Muscle layer of duodenum (tissue), 2 donors: ENCODE results near the gene PDE11A.
"Not testable (repeated sequence)": the region's sequence is repeated elsewhere in the genome, so short reads cannot be mapped to it uniquely, and the experiment has no call there.

ENCODE experiments used
- H3K27ac ChIP-seq: one replicate; pipeline ENCODE4 v1.7.0; 2013; ENCODE audit warnings: mild to moderate bottlenecking, low read length
- H3K27me3 ChIP-seq: one replicate; pipeline ENCODE4 v1.7.0; 2013; ENCODE audit warnings: low read depth, mild to moderate bottlenecking, control low read depth, low read length
- H3K36me3 ChIP-seq, 2 donors: one replicate each; pipeline ENCODE4 v1.7.0; 2013; ENCODE audit warnings: low read length in 2 of 2, control low read depth in 1 of 2, mild to moderate bottlenecking in 1 of 2; ENCODE audit not compliant: insufficient read depth in 2 of 2, control insufficient read depth in 1 of 2
- H3K4me1 ChIP-seq, 2 donors: one replicate each; pipeline ENCODE4 v1.7.0; 2013; ENCODE audit warnings: low read length in 2 of 2, mild to moderate bottlenecking in 2 of 2, control low read depth in 1 of 2, moderate library complexity in 1 of 2; ENCODE audit not compliant: insufficient read depth in 2 of 2, control insufficient read depth in 1 of 2
- H3K4me3 ChIP-seq, 2 donors: one replicate each; pipeline ENCODE4 v1.7.0; 2013; ENCODE audit warnings: low read length in 2 of 2, low read depth in 1 of 2, mild to moderate bottlenecking in 1 of 2
- H3K9me3 ChIP-seq, 2 donors: one replicate each; pipeline ENCODE4 v1.7.0; 2013; ENCODE audit warnings: low read length in 2 of 2, control low read depth in 1 of 2, mild to moderate bottlenecking in 1 of 2; ENCODE audit not compliant: control insufficient read depth in 1 of 2
- donor health status: healthy.

PDE11A gene

DNA sequence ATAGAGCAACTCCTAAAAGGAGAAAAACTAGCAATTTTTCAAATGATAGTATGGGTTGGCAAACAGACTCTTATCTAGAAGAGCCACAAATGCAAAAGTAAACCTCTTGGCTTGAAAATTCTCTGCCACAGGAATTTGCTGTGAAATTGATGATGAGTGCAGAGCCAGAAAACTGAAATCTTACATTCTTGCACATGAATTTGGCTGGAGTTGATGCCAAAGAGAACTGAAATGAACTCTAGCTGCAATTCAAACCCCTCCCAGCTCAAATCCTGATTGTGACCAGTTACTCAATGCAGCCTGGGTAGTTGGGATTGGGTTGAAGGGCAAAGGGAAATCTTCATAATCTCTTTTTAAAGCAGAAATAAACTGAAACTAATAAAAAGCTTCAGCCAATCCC lies 266.6 kb downstream of the PDE11A start:
- no peak overlapping the region for H3K4me3 ChIP-seq
- H3K27ac ChIP-seq = no peak overlapping the region
- no peaks in the 10 kb centered on the region for H3K4me1 ChIP-seq
- H3K27me3 ChIP-seq = no peaks in the 10 kb centered on the region
- H3K9me3 ChIP-seq = no peaks in the 10 kb centered on the region
- H3K36me3 ChIP-seq = no peaks in the 10 kb centered on the region

DNA sequence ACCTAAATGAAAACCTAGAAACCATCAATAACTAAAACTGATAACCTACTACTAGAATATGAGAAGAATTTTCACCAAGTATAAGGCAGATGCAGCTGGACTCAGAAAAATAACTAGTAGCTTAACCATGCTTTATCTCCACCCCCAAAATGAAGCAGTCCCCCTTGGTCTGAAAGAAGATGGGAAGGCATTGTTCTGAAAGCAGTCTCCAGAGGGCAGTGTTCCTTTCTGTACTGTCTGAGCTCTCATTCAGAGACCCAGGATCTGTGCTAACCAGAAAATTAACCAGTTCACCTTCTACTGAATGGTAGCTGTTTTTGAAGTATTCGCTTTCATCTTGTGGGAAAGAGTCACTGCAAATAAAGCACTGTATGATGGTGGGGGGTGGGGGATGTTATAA lies 273.0 kb downstream of the PDE11A start:
- H3K27me3 ChIP-seq = no peaks in the 10 kb centered on the region
- no peaks in the 10 kb centered on the region for H3K36me3 ChIP-seq
- no peaks in the 10 kb centered on the region for H3K9me3 ChIP-seq
- H3K4me3 ChIP-seq = no peak overlapping the region
- H3K4me1 ChIP-seq = no peaks in the 10 kb centered on the region
- H3K27ac ChIP-seq = no peak overlapping the region

DNA sequence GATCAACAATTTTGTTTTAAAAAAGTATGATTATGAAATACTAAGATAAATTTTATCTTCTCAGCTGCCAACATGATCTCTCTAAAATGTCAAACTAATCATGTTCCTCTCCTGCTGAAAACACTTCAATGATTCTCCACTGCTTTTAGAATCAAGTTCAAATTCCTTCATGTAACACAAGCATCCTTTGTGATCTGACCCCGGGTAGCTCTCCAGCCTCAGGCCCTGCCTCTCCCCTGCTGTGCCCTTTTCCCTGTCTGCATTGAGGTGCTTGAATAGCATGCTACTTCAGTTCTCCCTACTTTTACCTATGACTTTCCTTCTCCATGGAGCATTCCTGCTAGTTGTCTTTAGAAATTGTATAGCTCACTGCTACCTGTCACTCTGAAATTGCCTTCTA lies 274.8 kb downstream of the PDE11A start:
- H3K36me3 ChIP-seq = no peaks in the 10 kb centered on the region
- H3K27me3 ChIP-seq = no peaks in the 10 kb centered on the region
- H3K27ac ChIP-seq = no peak overlapping the region
- no peaks in the 10 kb centered on the region for H3K9me3 ChIP-seq
- H3K4me3 ChIP-seq = no peak overlapping the region
- no peaks in the 10 kb centered on the region for H3K4me1 ChIP-seq

DNA sequence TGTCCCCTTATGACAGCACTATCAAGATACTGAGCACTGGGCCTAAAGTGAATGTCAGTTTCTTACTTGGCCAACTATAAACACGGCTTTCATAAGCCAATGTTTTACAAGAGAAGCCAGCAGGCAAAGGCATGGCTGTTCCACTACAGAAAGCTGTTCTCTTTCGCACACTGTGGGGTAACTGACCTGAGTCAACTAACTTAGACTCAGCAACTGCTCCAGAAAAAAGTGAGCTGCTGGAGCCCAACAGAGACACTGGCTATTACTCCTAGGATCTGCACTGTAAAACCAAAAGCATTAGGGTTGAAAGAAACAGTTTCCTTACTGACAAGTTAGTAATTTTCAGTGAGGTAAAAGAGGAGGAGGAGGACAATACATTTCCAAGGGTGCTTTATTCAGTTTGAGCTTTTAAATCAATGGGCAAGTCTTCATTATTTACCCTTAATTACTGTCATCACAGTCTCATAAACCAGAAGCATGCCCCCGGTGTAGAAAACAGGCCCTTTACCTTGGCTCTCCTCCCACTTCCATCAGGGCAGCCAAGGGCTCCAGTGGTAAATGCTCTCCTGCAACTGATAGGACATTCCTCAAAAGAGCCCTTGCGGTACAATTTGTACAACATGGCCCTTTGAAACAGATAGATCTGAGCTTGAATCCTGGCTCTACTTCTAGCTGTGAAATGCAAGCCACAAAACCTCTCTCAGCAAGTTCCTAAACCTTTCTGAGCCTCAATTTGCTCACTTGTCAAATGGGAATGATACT lies 275.7 kb downstream of the PDE11A start:
- Histone ChIP-seq H3K27ac (no peak overlapping the region), H3K9me3 (no peaks in the 10 kb centered on the region), H3K27me3 (no peaks in the 10 kb centered on the region), H3K36me3 (no peaks in the 10 kb centered on the region), H3K4me1 (no peaks in the 10 kb centered on the region), H3K4me3 (no peak overlapping the region)

DNA sequence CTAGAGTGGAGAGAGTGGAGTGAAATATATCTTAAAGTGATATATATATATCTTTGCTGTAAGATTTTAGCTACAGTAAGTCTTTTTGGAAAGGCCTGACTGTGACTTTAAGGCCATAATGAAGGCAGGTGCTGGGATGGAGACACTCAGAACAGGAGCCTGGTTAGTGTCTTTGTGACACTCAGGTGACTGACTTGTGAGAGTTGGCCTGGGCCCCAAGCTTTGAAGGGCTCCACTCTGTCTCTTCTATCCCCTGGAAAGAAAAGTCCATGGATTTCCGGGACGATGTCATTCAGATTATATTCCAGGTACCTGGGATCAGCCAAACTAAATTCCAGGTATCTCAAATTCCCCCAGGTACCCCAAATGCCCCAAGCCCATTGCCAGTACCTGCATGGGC lies 276.6 kb downstream of the PDE11A start:
- H3K27ac ChIP-seq = no peak overlapping the region

DNA sequence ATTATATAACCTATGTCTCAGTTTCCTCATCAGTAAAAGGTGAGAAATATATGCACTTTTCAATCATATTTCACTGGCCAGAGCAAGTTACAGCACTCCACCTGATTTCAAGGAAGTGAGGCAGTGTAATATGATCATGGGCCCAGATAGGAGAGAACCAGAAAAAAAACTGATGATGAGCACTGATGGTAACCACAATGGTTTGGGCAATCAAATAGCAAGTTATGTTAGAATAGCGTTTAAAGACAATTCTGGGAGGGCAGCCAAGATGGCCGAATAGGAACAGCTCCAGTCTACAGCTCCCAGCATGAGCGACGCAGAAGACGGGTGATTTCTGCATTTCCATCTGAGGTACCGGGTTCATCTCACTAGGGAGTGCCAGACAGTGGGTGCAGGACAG lies 287.4 kb downstream of the PDE11A start:
- not testable (repeated sequence) for H3K4me3 ChIP-seq, H3K9me3 ChIP-seq, H3K27me3 ChIP-seq, H3K27ac ChIP-seq, H3K36me3 ChIP-seq, H3K4me1 ChIP-seq

More for the DNA sequence above, 276.6 kb downstream of the PDE11A start:
- Histone ChIP-seq H3K4me3 (no peak overlapping the region), H3K9me3 (no peaks in the 10 kb centered on the region), H3K36me3 (no peaks in the 10 kb centered on the region), H3K4me1 (no peaks in the 10 kb centered on the region), H3K27me3 (no peaks in the 10 kb centered on the region)

DNA sequence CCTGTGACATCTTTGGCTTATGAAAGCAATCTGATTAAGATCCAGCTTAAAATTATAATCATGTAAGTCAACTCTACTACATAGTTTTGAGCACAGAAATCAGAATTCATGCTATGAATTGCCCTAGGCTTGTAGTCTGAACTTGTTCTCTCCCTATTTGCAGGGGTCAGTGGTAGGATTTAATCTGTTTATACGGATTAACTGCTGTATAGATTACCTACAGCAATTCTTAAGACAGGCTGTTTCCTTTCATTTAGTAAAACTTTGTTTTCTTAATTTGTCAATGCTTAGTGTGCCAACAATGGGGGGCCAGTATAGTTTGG lies 287.9 kb downstream of the PDE11A start:
- Histone ChIP-seq H3K36me3 (no peaks in the 10 kb centered on the region), H3K4me1 (peaks cover 0 to 3% of the 10 kb centered on the region in 2 donors), H3K27ac (no peak overlapping the region), H3K9me3 (no peaks in the 10 kb centered on the region), H3K27me3 (no peaks in the 10 kb centered on the region), H3K4me3 (no peak overlapping the region)

DNA sequence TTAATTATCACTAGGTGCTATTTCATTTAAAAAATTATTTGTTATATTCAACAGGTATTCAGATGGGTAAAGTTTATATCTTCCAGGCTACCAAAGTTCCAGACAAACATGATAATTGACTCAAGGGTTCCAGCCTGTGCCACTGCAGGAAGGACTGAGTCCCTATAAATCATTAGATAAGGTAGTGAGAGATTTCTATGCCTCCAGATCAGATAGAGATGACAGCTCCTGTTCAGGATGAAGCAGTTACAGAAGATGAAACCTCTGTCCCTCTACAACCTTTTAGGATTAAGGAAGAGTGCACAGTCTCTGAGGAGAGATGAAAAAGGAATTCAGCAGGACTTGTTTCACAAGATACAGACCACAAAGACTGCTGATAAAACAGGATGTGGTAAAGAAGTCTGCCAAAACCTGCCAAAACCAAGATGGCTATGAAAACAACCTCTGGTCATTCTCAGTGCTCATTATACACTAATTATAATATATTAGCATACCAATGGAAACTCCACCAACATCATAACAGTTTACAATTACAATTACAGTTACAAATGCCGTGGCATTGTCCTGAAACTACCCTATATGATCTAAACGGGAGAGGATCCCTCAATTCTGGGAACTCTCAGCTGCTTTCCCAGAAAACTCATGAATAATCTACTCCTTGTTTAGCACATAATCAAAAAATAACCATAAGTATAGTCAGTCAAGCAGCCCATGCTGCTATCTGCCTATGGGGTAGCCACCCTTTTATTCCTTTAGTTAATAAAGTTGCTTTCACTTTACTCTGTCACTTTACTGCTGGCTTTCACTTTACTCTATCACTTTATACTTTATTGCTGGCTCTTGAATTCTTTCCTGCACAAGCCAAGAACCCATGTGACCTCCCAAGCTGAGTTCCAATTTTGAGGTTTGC lies 288.5 kb downstream of the PDE11A start:
- Histone ChIP-seq H3K4me1 (peaks cover 0 to 3% of the 10 kb centered on the region in 2 donors), H3K36me3 (no peaks in the 10 kb centered on the region), H3K27ac (no peak overlapping the region), H3K4me3 (peak overlapping the region in 1 of 2 donors; percentile 30), H3K9me3 (no peaks in the 10 kb centered on the region), H3K27me3 (no peaks in the 10 kb centered on the region)

DNA sequence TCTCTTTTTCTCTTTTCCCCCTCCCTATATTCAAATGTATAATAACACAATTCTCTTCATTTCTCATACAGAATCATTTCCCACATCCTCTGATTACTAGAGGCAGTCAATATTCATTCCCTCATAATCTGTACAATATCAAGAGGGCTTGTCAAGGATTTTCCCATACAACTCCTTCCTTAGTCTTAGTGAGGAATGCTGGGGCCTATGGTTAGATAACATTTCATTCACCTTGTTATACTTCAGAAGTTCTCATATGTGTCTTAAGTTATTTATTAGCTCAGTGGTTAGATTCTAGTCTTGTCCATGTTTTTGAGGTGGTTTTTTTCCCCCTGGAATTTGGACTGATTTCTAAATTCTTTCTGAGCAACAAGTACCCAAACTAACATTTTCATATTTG lies 289.5 kb downstream of the PDE11A start:
- Histone ChIP-seq H3K4me3 (no peak overlapping the region), H3K36me3 (no peaks in the 10 kb centered on the region), H3K4me1 (peaks cover 0 to 3% of the 10 kb centered on the region in 2 donors), H3K9me3 (no peaks in the 10 kb centered on the region), H3K27ac (no peak overlapping the region), H3K27me3 (no peaks in the 10 kb centered on the region)

DNA sequence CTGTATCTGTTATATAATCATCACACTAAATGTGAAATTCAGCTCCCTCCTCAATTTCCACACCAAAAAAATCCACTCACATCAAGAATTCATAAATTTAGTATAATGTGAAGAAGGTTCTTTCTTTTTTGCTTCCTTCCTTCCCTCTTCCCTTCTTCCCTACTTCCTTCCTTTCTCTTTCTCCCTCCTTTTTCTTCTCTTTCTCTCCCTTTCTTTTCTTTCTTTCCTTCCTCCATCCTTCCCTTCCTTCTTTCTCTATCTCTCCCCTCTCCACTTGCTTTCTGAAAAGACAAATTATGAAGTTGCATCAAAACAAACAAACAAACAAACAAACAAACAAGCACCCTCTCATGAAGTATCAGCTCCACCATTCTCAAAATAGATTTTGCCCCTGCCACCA lies 290.0 kb downstream of the PDE11A start:
- no peaks in the 10 kb centered on the region for H3K36me3 ChIP-seq
- H3K4me1 ChIP-seq = peaks cover 0 to 3% of the 10 kb centered on the region in 2 donors
- H3K4me3 ChIP-seq = no peak overlapping the region
- no peaks in the 10 kb centered on the region for H3K27me3 ChIP-seq
- no peaks in the 10 kb centered on the region for H3K9me3 ChIP-seq
- H3K27ac ChIP-seq = no peak overlapping the region

DNA sequence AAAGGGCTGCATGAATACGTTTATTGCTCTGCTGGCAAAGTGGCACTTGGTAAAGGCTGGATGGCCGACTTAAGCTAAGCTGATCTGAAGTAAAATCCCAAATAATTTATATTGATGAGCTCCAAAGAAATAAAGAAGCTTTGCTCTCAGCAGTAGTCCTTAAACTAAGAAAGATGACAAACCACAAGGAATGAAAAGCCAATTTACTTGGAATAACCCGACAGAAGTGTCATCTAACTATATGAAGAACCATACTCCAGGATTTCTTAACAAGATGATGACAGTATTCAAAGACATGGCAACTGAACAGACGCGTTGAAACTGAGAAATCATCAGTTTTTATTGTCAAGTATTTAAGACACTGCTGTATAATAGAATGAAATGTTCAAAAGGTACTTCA lies 294.1 kb downstream of the PDE11A start:
- no peak overlapping the region for H3K27ac ChIP-seq
- no peak overlapping the region for H3K4me3 ChIP-seq
- no peaks in the 10 kb centered on the region for H3K27me3 ChIP-seq

More for the DNA sequence above, 294.1 kb downstream of the PDE11A start:
- no peaks in the 10 kb centered on the region for H3K4me1 ChIP-seq
- peaks cover 0 to 3% of the 10 kb centered on the region in 2 donors for H3K9me3 ChIP-seq
- H3K36me3 ChIP-seq = no peaks in the 10 kb centered on the region
